HG02885 (cell line): ENCODE data around the gene DZANK1.
"Not testable (repeated sequence)": the region's sequence is repeated elsewhere in the genome, so short reads cannot be mapped to it uniquely, and the experiment has no call there.

Experiments used
- ATAC-seq: cut with Tn5 transposase; IDR thresholded peaks from one replicate; pipeline ENCODE4 v1.9.1; 2021; ENCODE audit warnings: mild to moderate bottlenecking; ENCODE audit not compliant: unreplicated experiment, poor library complexity

The DZANK1 gene

DNA sequence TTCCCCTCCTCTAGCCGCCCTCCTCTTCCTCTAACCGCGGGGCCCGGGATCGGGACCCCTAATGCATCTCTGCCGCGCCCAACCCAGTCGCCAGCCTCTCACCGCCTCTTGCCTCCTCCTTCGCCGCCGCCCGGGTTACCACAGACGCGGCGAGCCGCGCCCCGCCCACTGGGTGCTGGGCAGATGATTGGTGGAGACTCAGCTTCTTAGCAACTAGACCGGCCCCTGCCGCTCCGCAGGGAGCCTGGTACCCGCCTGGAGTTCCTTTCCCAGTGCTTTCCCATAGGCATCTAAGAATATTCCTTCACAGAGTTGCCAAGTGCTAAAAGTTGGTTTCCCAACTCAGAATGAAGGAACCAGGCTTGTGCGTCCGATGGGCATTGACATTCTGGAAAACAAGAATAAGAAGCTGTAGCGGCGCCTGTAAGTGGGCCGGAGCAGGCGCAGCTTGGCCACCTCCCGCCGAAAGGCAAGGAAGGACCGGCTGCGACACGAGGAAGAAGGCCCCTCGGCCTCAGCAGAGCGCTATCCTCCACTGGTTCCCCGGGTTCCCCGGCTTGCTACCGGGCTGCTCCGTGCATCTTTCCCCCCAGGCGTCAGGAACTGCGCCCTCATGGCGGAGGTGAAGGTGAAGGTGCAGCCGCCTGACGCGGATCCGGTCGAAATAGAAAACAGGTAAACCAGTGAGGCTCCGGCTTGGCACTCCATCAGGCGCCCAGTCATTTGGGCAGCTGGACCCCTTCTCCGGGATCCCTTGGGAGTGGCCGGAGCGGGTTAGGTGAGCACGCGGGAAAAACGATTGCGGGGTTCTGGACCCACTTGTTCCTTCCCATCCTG lies at the start of gene DZANK1, which contains the start of gene POLR3F:
DZANK1 (minus strand) TSS at position 137 of the 837 bp plus-strand sequence. CDS start 1,672 bp downstream, outside the sequence.
POLR3F (plus strand) TSS at position 497 of the 837 bp plus-strand sequence; CDS start at position 614, 117 bp downstream.
- ATAC-seq, result peak; percentile 99

DNA sequence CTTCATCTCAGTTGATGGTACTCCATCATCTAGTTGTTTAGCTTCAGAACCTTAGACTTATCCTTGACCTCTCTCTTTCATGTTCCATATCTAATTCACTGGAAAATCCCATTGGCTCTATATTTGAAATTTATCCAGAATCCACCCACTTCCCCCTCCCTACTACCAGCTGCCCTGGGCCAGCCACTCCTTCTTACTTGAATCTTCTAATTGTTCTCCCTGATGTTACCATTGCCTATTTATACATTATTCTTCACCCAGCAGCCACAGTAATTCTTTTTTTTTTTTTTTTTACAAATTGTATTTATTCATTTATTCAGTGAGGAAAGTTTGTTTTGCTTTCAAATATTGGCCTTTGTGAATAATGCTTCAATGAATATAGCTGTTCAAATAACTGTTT lies 49.1 kb upstream of the DZANK1 start:
- ATAC-seq, result no peak

DNA sequence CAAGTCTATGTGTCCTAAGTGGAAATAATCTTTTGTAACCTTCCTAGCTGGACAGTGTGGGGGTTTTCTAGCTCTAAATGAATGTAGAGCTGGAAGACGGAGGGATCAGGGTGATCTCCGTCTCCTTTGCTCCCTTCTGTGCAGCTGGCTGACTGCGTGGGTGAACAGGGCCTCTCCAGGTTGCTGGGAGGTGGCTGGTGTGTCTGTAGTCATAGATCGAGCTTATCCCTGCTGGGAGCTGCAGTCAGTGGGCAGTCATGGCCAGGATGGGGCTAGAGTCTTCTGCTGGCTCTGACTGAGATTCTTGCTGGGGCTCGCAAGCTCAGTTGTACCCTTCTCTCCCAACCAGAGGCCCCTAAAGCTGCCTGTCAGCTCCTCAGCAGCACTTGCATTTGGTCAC lies 47.3 kb upstream of the DZANK1 start:
- ATAC-seq, result no peak

DNA sequence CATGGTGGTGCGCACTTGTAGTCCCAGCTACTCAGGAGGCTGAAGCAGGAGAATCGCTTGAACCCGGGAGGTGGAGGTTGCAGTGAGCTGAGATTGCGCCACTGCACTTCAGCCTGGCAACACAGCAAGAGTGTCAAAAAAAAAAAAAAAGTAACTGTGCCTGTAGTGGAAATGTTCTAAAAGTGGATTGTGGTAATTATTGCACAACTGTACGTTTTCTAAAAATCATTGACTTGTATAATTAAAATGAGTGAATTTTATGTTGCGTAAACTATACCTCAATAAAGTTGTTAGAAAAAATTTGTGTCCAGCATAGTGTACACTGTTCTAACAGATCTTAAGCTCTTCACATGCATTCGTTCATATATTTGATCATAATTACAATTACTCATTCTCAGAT lies 46.4 kb upstream of the DZANK1 start:
- no peak for ATAC-seq

DNA sequence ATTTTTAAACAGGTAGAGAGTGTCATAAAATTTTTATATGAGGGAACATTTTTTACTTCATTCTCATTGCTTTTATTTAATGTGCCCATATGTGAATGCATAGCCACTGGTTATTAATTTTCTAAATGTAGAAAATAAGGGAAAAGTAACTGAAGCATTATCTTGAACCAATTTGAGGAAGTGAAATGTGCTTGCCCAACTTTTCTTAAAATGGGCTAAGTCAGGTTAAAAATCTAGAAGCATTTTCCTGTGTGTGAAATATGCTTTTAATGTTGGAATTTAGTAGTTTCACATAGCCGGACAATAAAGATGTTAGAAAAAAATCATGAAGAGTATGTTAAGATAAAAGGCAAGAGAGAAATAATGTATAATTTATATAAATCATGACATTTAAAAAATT lies 44.7 kb upstream of the DZANK1 start:
- no peak for ATAC-seq

DNA sequence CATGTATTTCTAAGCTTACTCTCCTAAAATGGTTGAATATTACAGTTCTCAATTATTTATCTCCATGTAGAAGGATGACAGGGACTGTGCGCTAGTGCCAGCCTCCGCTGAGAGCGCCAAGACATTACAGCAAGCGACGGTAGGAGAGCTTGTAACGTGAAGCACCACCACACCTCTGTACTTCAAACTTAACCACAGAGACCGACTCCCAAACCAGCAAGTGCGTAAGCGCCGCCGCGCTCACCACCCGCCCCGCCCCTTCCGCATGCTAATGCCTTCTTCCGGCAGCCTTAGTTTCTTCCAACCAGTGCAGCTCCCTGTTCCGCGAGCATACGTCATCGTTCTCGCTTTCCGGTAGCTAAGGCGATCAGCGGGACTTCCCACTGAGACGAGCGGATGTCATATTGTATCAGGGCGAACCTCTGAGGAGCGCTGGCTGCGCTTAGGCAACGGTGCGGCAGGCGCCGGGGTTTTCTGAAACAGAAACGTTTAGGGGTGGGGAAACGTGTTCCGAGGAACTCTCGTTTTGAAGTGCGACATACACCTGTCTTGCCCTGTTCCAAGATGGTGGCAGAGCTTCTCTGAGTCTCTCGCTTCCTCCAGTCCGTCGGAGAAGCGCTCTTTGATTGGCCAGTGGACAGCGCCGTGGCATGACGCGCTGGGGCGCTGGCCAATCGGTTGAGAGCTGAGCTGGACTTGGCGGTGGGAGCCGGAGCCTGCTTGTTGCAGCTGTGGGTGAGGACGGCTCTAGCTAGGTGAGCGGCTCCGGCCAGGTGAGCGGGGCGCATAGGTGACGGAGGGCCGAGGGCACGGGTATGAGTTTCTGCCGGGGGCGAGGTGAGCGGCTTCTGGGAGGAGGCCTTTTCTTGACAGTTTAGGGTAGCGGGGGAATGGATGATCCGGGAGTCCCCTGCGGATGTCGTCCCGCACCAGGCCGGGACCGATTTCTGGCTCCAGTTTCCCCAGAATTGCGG lies 40.7 kb upstream of the DZANK1 start, which contains the start of gene SEC23B:
SEC23B (plus strand) TSS at position 723 of the 974 bp plus-strand sequence. CDS start 2,896 bp downstream, outside the sequence.
- peak; percentile 94 for ATAC-seq

DNA sequence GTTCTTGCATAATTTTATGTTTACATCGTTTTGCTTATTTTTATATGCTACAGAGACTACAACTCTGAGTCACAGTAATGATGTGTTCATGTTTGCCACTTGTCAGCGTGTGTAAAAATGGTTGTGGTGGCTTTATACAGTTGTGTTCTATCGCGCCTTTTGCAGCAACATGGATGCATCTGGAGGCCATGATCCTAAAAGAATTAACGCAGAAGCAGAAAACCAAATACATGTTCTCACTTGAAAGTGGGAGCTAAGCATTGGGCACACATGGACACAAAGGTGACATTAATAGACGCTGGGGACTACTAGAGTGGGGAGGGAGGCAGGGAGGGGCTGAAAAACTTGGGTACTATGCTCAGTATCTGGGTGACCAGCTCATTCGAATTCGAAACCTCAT lies 39.9 kb upstream of the DZANK1 start:
- no peak for ATAC-seq

DNA sequence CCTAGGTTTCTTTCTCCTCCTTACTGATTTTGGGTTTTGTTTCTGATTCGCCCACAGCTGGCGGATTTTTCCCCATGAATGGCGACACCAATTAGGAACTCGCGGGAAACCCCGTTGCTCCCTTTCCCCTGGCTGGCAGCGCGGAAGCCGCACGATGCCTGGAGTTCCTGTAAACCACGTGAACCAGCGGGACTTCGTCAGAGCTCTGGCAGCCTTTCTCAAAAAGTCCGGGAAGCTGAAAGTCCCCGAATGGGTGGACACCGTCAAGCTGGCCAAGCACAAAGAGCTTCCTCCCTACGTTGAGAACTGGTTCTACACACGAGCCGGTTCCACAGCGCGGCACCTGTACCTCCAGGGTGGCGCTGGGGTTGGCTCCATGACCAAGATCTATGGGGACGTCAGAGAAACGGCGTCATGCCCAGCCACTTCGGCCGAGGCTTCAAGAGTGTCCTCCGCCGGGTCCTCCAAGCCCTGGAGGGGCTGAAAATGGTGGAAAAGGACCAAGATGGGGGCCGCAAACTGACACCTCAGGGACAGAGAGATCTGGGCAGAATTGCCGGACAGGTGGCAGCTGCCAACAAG lies 37.7 kb upstream of the DZANK1 start:
- ATAC-seq, result no peak

DNA sequence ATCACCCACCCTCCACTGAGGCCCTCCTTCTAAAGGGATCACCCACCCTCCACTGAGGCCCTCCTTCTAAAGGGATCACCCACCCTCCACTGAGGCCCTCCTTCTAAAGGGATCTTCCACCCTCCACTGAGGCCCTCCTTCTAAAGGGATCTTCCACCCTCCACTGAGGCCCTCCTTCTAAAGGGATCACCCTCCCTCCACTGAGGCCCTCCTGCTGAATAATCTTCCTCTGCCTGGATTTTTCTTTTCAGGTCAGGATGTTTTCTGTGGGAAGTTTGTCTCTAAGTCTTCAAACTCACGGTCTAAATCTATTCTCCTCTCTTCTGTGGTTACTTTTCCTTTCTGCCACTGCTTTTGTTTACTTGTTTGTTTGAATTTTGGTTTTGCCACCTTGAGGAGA lies 34.8 kb upstream of the DZANK1 start:
- not testable (repeated sequence) for ATAC-seq

DNA sequence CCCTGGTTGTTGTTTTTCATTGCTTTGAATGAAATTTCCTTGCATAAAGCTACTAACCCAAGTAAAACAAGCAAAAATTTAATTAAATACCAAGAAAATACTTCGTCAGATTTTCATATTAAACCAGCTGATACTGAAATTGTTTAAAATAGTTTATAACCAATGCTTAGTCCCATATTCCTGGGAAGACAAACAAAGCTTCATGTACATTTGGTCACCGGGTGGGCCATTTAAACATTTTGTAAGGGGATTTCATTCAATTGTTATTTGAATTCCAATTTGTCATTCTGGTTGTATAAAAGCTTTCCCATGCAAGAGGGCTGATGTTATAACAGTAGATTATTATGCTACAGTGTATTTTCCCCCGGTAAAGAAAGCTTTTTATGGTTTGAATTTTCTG lies 30.8 kb upstream of the DZANK1 start:
- no peak for ATAC-seq

DNA sequence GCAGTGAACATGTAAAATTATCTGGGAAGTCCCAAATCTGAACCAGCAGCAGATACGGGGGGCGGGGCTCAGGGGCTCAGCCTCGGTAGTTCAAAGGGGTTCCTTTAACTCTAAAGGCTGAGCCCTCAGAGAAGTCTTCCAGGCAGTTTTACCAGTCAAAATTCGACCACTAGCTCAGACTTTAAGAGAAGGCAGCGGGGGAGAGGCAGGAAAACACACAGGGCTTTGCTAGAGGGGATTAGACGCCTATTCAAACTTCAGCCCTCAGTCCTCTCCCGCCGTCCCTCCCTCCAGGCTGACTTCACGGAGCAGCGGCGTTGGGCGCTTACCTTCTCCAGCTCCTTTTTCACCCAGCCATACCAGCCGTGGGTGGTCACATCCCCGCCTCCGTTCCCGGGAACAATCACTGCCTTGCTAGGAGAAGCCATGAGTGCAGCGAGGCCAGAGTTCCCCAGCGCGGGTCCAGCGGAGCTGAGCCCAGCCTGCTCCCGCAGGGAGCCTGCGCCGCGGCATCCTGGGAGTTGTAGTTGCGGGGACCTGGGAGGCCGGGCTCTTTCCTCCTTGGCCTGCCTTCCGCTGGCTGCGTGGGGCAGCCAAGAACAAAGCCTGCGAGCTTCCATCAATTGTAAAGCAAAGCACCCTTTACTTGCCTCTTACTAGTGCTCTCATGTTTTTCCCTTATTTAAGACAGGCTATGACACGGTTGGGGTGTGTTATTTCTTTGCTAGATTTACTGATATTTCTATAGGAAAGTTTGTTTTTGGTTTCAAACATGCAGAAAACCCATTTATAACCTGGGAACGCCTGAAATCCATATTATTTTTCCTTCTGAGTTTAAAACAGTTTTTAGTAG lies 30.1 kb upstream of the DZANK1 start, which contains the start of gene RBBP9:
RBBP9 (minus strand) TSS at position 486 of the 853 bp plus-strand sequence; CDS start at position 428, 58 bp downstream.
- ATAC-seq, result peak; percentile 100

DNA sequence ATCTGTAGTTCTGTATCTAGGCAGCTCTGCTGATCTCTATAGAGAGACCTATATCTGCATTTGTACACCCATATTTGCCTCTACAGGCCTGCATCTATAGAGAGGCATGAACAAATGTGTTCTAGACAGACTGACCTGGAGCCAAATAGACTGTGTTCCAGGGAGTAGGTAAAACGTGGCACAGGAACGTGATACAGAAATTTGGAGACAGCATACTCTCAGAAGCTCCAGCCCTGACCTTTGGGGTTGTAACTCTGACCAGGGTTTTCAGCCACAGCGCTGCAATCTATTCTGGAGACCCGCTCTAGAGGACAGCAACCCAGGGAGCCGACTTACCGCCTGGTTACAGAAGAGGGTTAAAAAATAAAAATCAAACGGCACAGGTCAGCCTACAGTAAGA lies 29.2 kb upstream of the DZANK1 start:
- ATAC-seq, result no peak

DNA sequence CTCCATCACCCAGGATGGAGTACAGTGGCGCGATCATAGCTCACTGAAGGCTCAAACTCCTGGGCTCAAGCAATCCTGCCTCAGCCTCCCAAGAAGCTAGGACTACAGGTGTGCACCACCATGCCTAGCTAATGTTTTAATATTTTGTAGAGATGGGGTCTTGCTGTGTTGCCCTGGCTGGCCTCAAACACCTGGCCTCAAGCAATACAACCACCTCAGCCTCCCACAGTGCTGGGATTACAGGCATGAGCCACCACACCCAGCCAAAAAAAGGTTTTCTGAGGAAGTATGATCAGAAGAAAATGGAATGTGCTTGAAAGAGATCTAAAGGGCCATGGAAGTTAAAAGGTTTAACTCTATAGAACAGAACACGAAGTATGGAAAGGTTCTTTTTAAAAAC lies 21.5 kb upstream of the DZANK1 start:
- no peak for ATAC-seq

DNA sequence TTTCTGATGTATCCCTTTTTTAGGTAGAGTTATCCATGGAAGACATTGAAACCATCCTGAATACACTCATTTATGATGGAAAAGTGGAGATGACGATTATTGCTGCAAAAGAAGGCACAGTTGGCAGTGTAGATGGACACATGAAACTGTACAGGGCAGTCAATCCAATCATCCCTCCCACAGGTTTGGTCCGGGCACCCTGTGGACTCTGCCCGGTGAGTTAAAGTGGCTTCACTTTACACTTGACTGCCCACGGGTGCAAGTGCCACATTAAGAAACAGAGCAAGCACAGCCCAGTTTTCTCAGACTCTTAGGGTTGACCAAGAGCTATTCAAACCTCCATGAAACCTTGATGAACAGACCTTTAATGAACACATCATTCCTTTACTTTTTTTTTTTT lies 14.8 kb upstream of the DZANK1 start:
- no peak for ATAC-seq

DNA sequence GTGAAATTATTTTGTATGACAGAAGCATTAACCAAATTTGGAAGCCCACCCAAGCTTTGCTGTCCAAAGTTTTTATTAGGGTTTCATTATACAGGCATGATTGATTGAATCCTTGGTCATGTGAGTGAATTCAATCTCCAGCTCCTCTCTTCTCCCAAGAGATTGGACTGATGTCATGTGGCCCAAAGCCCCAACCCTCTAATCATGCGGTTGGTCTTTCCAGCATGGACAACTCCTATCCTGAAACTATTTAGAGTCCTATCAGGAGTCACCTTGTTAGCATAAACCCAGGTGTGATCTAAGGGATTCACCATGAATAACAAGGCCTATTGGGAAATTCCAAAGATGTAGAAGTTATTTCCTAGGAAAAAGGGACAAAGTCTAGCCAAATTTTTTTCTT lies 11.0 kb upstream of the DZANK1 start:
- no peak for ATAC-seq

DNA sequence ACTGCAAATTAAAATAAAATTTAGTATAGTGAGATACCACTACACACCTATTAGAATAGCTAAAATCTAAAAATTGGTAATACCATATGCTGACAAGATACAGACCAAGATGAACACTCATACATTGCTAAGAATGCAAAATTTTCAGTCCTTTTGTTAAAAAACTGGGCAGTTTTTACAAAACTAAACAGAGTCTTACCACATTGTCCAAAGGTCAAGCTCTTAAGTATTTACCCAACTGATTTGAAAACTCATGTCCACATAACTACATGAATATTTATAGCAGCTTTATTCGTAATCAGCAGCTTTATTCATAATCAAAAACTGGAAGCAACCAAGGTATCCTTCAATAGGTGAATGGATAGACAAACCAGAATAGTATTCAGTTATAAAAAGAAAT lies 10.4 kb upstream of the DZANK1 start:
- ATAC-seq, result no peak

DNA sequence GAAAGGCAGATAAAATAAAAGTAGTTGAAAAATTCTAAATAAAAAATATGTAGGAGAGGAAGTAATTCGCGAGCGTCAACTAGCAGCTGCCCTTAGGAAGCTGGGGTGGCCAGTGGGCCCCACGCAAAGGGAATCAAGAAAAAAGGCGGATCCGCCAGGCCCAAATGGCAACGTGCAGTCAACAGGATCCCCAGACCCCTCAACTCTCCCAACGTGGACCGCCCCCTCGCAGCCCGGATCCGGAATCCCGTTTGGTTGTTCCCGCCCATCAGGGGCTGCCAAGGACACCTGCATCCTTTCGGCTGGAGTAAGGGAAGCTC lies 296 bp downstream of the DZANK1 start:
- ATAC-seq, result no peak

DNA sequence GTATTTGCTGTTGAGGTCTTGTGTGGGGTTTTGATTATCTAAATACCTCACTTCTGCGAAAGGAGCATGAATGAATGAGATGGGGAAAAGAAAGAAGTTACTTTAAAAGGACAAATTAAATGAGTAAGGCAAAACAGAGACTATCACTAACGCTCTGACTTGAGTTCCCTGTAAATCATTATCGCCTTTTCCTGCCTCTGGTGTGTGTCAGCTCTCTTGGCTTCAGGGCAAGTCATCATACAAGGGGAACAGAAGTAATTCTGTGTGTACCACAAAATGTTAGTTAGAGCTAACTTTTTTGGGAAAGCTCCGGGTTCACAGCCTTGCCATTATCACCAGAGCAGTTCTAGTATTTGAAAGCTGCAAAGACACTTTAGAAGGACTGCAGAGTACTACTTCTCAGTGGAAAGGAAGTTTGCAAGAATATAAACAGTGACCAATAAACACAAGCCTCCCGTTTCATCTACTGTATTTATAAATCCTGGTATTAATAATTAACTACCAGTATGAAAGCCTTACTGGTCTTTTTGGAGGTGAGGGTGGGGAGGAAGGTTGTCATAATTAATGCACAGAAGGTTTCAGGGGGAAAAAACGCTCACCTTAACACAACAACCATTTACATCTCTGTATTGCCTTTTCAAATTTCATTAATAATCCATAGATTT lies 1.2 kb downstream of the DZANK1 start:
- no peak for ATAC-seq

DNA sequence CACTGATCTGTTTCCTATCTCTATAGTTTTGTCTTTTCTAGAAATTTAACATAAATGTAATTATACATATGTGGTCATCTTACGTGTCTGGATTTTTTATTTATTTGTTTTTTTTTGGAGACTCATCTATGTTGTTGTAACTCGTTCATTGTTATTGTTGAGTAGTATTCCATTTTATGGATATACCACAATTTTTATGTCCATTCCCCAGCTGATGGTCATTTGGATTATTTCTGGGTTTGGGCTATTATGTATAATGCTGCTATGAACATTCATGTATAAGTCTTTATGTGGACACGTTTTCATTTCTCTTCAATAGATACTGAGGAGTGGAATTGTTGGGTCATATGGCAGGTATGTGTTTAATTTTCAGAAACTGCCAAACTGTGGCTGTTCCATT lies 10.2 kb downstream of the DZANK1 start:
- ATAC-seq, result no peak
